Ishikawa (cell line): ENCODE results near the gene INPP4A.

Experiments
- CREB1 ChIP-seq: IDR thresholded peaks from 2 replicates; pipeline ENCODE4 v1.6.1; 2012; ENCODE audit warnings: low read depth
- EP300 ChIP-seq: IDR thresholded peaks from 2 replicates; pipeline ENCODE4 v1.6.1; 2012; ENCODE audit warnings: borderline replicate concordance
- FOXM1 ChIP-seq: IDR thresholded peaks from 2 replicates; pipeline ENCODE4 v1.6.1; 2012; ENCODE audit warnings: low read depth, borderline replicate concordance
- MAX ChIP-seq: IDR thresholded peaks from 2 replicates; pipeline ENCODE4 v1.6.1; 2012
- NFIC ChIP-seq: IDR thresholded peaks from 2 replicates; pipeline ENCODE4 v1.6.1; 2012
- RAD21 ChIP-seq: IDR thresholded peaks from 2 replicates; pipeline ENCODE4 v1.6.1; 2012; ENCODE audit warnings: low read depth
- REST ChIP-seq: IDR thresholded peaks from 2 replicates; pipeline ENCODE4 v1.6.1; 2012; ENCODE audit warnings: low read depth, mild to moderate bottlenecking
- TAF1 ChIP-seq: IDR thresholded peaks from 2 replicates; pipeline ENCODE4 v1.6.1; 2012; ENCODE audit warnings: low read depth, mild to moderate bottlenecking
- TEAD4 ChIP-seq: IDR thresholded peaks from 2 replicates; pipeline ENCODE4 v1.6.1; 2012
- USF1 ChIP-seq: IDR thresholded peaks from 2 replicates; pipeline ENCODE4 v1.6.1; 2012
- YY1 ChIP-seq: IDR thresholded peaks from 2 replicates; pipeline ENCODE4 v1.6.1; 2012; ENCODE audit warnings: low read depth
- ZBTB7A ChIP-seq: IDR thresholded peaks from 2 replicates; pipeline ENCODE4 v1.6.1; 2012; ENCODE audit warnings: low read depth

GRCh38 chr2:98512699-98513098 is 68.0 kb downstream of the INPP4A start:
- TF ChIP-seq TAF1 (no peak), RAD21 (no peak), USF1 (no peak), EP300 (no peak), MAX (no peak), NFIC (no peak), TEAD4 (no peak), REST (no peak), YY1 (no peak), FOXM1 (no peak), CREB1 (no peak), ZBTB7A (no peak)
